Esophagus squamous epithelium (tissue), 5 donors: ENCODE results near the gene TSPAN1. TPM values are rescaled to one million over a fixed set of nuclear protein-coding genes. Genes with fewer than 3 reads are reported as not detected.

ENCODE experiments used
- DNase-seq: peaks from one replicate; lab custom pipeline; 2025; lab: John Stamatoyannopoulos, UW
- H3K27ac ChIP-seq, 4 donors: fragments of 200-600 bp; sonication (generic); one replicate each; pipeline ENCODE4 v1.5.1; 2016 to 2019; ENCODE audit warnings: mild to moderate bottlenecking in 1 of 4
- H3K27me3 ChIP-seq, 4 donors: fragments of 200-600 bp; sonication (generic); 1 replicate in 3 of 4; 2 replicates in 1 of 4; pipeline versions ENCODE4 v1.5.1 to v1.6.0; 2017 to 2021; ENCODE audit warnings: antibody characterized with exemption in 1 of 4
- H3K36me3 ChIP-seq, 3 donors: fragments of 200-600 bp; sonication (generic); one replicate each; pipeline ENCODE4 v1.5.1; 2016 to 2019
- H3K4me1 ChIP-seq, 3 donors: fragments of 200-600 bp; sonication (generic); one replicate each; pipeline ENCODE4 v1.5.1; 2017 to 2019
- H3K4me3 ChIP-seq, 4 donors: fragments of 200-600 bp; sonication (generic); 1 replicate in 3 of 4; 2 replicates in 1 of 4; pipeline ENCODE4 v1.5.1; 2016 to 2019; ENCODE audit warnings: mild to moderate bottlenecking in 2 of 4, moderate library complexity in 1 of 4
- H3K9me3 ChIP-seq, 3 donors: fragments of 200-600 bp; sonication (generic); one replicate each; pipeline ENCODE4 v1.5.1; 2016 to 2019
- CTCF ChIP-seq, 6 experiments: fragments of 450-650 bp in 4 of 6; fragments of 200-600 bp in 2 of 6; sonication (generic) in 2 of 6; IDR thresholded peaks; one replicate each; pipeline ENCODE4 v1.5.1; 2016 to 2019; ENCODE audit warnings: antibody characterized with exemption in 6 of 6, mild to moderate bottlenecking in 4 of 6, moderate library complexity in 4 of 6
- POLR2A ChIP-seq, 4 donors: fragments of 450-650 bp; IDR thresholded peaks; one replicate each; pipeline ENCODE4 v1.6.1; 2017; ENCODE audit warnings: antibody characterized with exemption in 4 of 4, mild to moderate bottlenecking in 4 of 4, moderate library complexity in 3 of 4
- WGBS, 2 donors: methylation state at CpG; one replicate each; pipeline ENCODE4 v1.1.5; 2018; 5-methylcytosine and 5-hydroxymethylcytosine counted together
- intact Hi-C: fragments of 100-400 bp; cut with DNase I; formaldehyde crosslinking; loops from one replicate; pipeline ENCODE4 v1.15.0; 2022
- total RNA-seq, 4 donors: library from RNA; depleted of rRNA; stranded (reverse); fragments of >200 nt; gene quantifications; one replicate each; pipeline ENCODE4 v1.1.0, GENCODE V29; 2016
- donor health status: DM: yes; HTN: yes; CAD: no.

TSPAN1 gene
- total RNA-seq, 4 donors from 2014 or later = 1.4 to 10.7 (median 5.0) TPM

GRCh38 chr1:46187106-46187869, 12.4 kb downstream of the TSPAN1 start:
- H3K27me3 ChIP-seq = no peaks in the 10 kb centered on the region
- H3K4me1 ChIP-seq = peaks cover 21 to 59% (median 44%) of the 10 kb centered on the region in 3 donors
- H3K27ac ChIP-seq = peak overlapping the region in 1 of 4 donors; percentile 13
- no peaks in the 10 kb centered on the region for H3K9me3 ChIP-seq
- no peak for TF ChIP-seq CTCF (IDR thresholded peaks at IDR 0.05)
- no peak for TF ChIP-seq POLR2A (IDR thresholded peaks at IDR 0.05)
- 56 to 76% methylated on average over 5 of the region's 8 CpGs for WGBS, 2 donors
- H3K36me3 ChIP-seq = peaks cover 5 to 47% (median 9%) of the 10 kb centered on the region in 3 donors
- intact Hi-C loops = no loop called here
- H3K4me3 ChIP-seq = no peak overlapping the region
- no peak for DNase-seq

DNA sequence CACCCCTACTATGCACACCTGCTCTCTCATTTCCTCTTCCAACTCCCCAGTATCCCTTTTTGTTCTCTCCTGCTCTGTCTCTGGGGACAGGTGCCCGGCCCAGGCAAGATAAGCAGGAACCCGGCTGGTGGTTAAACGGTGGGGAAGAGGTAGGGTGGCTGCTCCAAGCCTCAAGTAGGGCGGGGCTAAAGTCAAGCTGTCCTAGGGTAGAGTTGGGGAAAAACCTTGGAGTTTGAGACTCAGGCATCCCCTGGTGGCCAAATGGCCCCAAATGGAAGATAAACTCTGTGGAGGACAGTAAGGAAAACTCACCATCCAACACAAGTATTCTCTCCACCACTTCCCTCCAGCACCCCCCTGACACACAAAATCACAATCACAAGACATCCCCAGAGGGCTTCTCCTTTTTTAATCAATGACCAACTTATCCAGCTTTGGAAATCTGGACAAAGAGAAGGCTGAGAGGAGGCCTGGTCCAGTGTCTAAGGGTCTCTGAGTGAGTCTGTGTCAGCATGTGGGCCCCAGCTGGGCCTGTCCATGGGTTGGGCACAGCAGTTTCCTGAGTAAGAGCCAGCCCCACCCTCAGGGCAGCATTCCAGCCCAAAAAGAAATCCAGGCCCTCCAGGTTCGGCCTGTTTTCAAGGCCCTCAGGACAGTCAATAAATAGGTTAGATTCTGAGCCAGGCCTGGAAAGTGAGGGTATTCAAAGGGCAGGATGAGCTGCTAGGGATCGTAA, 13.6 kb downstream of the TSPAN1 start:
- intact Hi-C loops = no loop called here
- H3K27ac ChIP-seq = peak overlapping the region; percentile 18 to 65 (median 59)
- no peaks in the 10 kb centered on the region for H3K27me3 ChIP-seq
- no peak for TF ChIP-seq POLR2A (IDR thresholded peaks at IDR 0.05)
- no peak for TF ChIP-seq CTCF (IDR thresholded peaks at IDR 0.05)
- H3K4me1 ChIP-seq = peaks cover 14 to 48% (median 32%) of the 10 kb centered on the region in 3 donors
- WGBS, 2 donors = 44 to 45% methylated on average over 4 to 6 of the region's 6 CpGs
- H3K9me3 ChIP-seq = no peaks in the 10 kb centered on the region
- H3K4me3 ChIP-seq = no peak overlapping the region
- no peak for DNase-seq
- H3K36me3 ChIP-seq = peaks cover 17 to 58% (median 18%) of the 10 kb centered on the region in 3 donors

- H3K4me3 ChIP-seq = no peak overlapping the region
- peaks cover 19 to 78% (median 26%) of the 10 kb centered on the region in 3 donors for H3K36me3 ChIP-seq
- DNase-seq = no peak
- intact Hi-C loops = no loop called here
- no peak overlapping the region for H3K27ac ChIP-seq
- H3K27me3 ChIP-seq = no peaks in the 10 kb centered on the region
- no peaks in the 10 kb centered on the region for H3K9me3 ChIP-seq
- H3K4me1 ChIP-seq = peaks cover 3 to 27% (median 16%) of the 10 kb centered on the region in 3 donors
- no peak for TF ChIP-seq CTCF (IDR thresholded peaks at IDR 0.05)
- no peak for TF ChIP-seq POLR2A (IDR thresholded peaks at IDR 0.05)
- 54 to 64% methylated on average over 2 to 3 of the region's 3 CpGs for WGBS, 2 donors
Measured at GRCh38 chr1:46190539-46190938, 15.7 kb downstream of the TSPAN1 start.

DNA sequence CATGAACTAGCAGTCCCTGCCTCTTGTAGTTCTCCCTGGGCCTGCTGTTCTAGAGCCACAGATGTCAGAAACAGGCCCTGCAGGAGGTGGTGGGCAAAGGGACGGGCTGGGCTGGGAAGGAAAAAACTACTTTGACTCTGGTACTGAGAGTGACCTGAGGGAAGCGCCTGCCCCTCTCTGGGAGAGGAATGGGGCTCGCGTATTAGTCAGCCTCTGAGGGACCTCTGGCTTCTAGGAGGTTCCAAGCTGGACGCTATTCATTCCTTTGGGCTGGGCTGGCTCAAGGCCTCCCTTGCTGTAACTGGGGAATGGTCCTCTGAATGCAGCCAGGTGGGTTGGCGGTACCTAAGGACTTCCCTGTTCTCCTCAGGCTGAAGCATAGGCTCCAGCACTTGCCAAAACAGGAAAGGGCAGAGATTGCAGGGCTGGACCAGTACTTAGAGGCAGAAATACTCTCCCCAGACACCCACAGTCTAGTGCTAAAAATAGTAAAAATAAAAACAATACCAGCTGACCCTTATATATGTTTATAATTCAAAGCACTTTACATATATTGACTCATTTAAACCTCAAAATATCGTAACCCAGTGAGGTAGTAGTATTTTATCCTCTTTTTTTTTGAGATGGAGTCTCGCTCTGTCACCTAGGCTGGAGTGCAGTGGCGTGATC, 16.3 kb downstream of the TSPAN1 start:
- DNase-seq = no peak
- TF ChIP-seq POLR2A (IDR thresholded peaks at IDR 0.05) = no peak
- TF ChIP-seq CTCF (IDR thresholded peaks at IDR 0.05) = no peak
- Histone ChIP-seq H3K4me1 (peaks cover 3 to 31% (median 16%) of the 10 kb centered on the region in 3 donors), H3K4me3 (no peak overlapping the region), H3K36me3 (peaks cover 19 to 84% (median 26%) of the 10 kb centered on the region in 3 donors), H3K27me3 (no peaks in the 10 kb centered on the region), H3K9me3 (no peaks in the 10 kb centered on the region), H3K27ac (no peak overlapping the region)
- intact Hi-C loops = no loop called here
- 69 to 92% methylated on average over 3 to 5 of the region's 9 CpGs for WGBS, 2 donors
